Glutamatergic neuron (in vitro differentiated cells): ENCODE data around the gene SMARCA1. TPM values are rescaled to one million over a fixed set of nuclear protein-coding genes. Genes with fewer than 3 reads are reported as not detected.

Experiments
- DNase-seq: peaks from one replicate; pipeline ENCODE4 v3.0.0; 2022
- H3K27ac Mint-ChIP-seq: one replicate; pipeline ENCODE4 v1.8.0; 2020; ENCODE audit warnings: mild to moderate bottlenecking, mixed read lengths, inconsistent platforms; ENCODE audit not compliant: unreplicated experiment
- H3K27me3 Mint-ChIP-seq: one replicate; pipeline ENCODE4 v1.8.0; 2020; ENCODE audit warnings: mild to moderate bottlenecking, moderate library complexity, mixed read lengths, inconsistent platforms; ENCODE audit not compliant: unreplicated experiment
- H3K36me3 Mint-ChIP-seq: one replicate; pipeline ENCODE4 v1.8.0; 2020; ENCODE audit warnings: mild to moderate bottlenecking, mixed read lengths, inconsistent platforms; ENCODE audit not compliant: unreplicated experiment
- H3K4me1 Mint-ChIP-seq: one replicate; pipeline ENCODE4 v1.8.0; 2020; ENCODE audit warnings: mild to moderate bottlenecking, low read depth, mixed read lengths, inconsistent platforms; ENCODE audit not compliant: unreplicated experiment
- H3K4me3 Mint-ChIP-seq: one replicate; pipeline ENCODE4 v1.8.0; 2020; ENCODE audit warnings: mild to moderate bottlenecking, mixed read lengths, inconsistent platforms; ENCODE audit not compliant: unreplicated experiment
- H3K9me3 Mint-ChIP-seq: one replicate; pipeline ENCODE4 v1.8.0; 2020; ENCODE audit warnings: mild to moderate bottlenecking, moderate library complexity, mixed read lengths, inconsistent platforms; ENCODE audit not compliant: unreplicated experiment
- total RNA-seq: library from RNA; stranded (reverse); fragmentation: NEBNext Ultra II Directional; extraction: Animal tissue kit (Norgen Biotek cat#: 25700); gene quantifications from one replicate; pipeline ENCODE4 v1.2.1, GENCODE V29; 2021; ENCODE audit not compliant: unreplicated experiment
- TF ChIP-seq, protein P1 (sequence below): fragments of 200-600 bp; sonication (generic); IDR thresholded peaks from one replicate; pipeline ENCODE4 v1.5.0; 2021; ENCODE audit not compliant: partially characterized antibody, unreplicated experiment

The SMARCA1 gene
- total RNA-seq, 1 donor from 2014 or later: 55.7 TPM

GRCh38 chrX:129472116-129472515 is 51.2 kb downstream of the SMARCA1 start:
- TF ChIP-seq, protein P1, sequence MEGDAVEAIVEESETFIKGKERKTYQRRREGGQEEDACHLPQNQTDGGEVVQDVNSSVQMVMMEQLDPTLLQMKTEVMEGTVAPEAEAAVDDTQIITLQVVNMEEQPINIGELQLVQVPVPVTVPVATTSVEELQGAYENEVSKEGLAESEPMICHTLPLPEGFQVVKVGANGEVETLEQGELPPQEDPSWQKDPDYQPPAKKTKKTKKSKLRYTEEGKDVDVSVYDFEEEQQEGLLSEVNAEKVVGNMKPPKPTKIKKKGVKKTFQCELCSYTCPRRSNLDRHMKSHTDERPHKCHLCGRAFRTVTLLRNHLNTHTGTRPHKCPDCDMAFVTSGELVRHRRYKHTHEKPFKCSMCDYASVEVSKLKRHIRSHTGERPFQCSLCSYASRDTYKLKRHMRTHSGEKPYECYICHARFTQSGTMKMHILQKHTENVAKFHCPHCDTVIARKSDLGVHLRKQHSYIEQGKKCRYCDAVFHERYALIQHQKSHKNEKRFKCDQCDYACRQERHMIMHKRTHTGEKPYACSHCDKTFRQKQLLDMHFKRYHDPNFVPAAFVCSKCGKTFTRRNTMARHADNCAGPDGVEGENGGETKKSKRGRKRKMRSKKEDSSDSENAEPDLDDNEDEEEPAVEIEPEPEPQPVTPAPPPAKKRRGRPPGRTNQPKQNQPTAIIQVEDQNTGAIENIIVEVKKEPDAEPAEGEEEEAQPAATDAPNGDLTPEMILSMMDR: no peak
- H3K9me3 Mint-ChIP-seq: no peaks in the 10 kb centered on the region
- no peaks in the 10 kb centered on the region for H3K27me3 Mint-ChIP-seq
- H3K4me3 Mint-ChIP-seq: no peak overlapping the region
- H3K27ac Mint-ChIP-seq: no peak overlapping the region
- H3K36me3 Mint-ChIP-seq: no peaks in the 10 kb centered on the region
- no peaks in the 10 kb centered on the region for H3K4me1 Mint-ChIP-seq
- DNase-seq: no peak

GRCh38 chrX:129462707-129463106 is 60.6 kb downstream of the SMARCA1 start:
- H3K4me1 Mint-ChIP-seq: no peaks in the 10 kb centered on the region
- H3K27me3 Mint-ChIP-seq: no peaks in the 10 kb centered on the region
- H3K4me3 Mint-ChIP-seq: no peak overlapping the region
- no peak for DNase-seq
- no peaks in the 10 kb centered on the region for H3K36me3 Mint-ChIP-seq
- no peaks in the 10 kb centered on the region for H3K9me3 Mint-ChIP-seq
- no peak overlapping the region for H3K27ac Mint-ChIP-seq
- TF ChIP-seq, protein P1: no peak

- H3K36me3 Mint-ChIP-seq: no peaks in the 10 kb centered on the region
These were observed 61.4 kb downstream of the SMARCA1 start for GRCh38 chrX:129461801-129462456.

GRCh38 chrX:129452523-129452922 is 70.8 kb downstream of the SMARCA1 start:
- TF ChIP-seq, protein P1: no peak
- no peak overlapping the region for H3K27ac Mint-ChIP-seq
- no peak overlapping the region for H3K4me3 Mint-ChIP-seq
- H3K36me3 Mint-ChIP-seq: no peaks in the 10 kb centered on the region
- peaks cover 1% of the 10 kb centered on the region for H3K4me1 Mint-ChIP-seq
- H3K27me3 Mint-ChIP-seq: no peaks in the 10 kb centered on the region
- no peaks in the 10 kb centered on the region for H3K9me3 Mint-ChIP-seq
- no peak for DNase-seq

More at GRCh38 chrX:129461801-129462456, 61.4 kb downstream of the SMARCA1 start:
- no peak for DNase-seq
- Mint-ChIP-seq H3K4me3 (no peak overlapping the region), H3K4me1 (no peaks in the 10 kb centered on the region), H3K9me3 (no peaks in the 10 kb centered on the region), H3K27me3 (no peaks in the 10 kb centered on the region), H3K27ac (no peak overlapping the region)
- TF ChIP-seq, protein P1: no peak

DNA sequence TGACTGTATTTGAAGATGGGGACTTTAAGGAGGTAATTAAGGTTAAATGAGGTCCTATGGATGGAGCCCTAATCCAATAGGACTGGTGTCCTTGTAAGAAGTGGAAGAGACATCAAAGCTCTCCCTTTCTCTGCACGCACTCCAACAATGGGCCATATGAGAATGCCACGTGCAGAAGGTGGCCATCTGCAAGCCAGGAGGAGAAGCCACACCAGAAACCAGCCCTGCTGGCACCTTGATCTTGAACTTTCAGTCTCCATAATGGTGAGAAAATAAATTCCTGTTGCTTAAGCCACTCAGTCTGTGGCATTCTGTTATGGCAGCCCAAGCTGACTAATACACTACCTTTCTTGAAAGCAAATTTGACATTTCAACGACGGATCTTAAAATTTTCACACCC is 73.2 kb downstream of the SMARCA1 start:
- H3K4me1 Mint-ChIP-seq: peaks cover 1% of the 10 kb centered on the region
- no peak for DNase-seq
- TF ChIP-seq, protein P1: no peak
- no peaks in the 10 kb centered on the region for H3K9me3 Mint-ChIP-seq
- H3K36me3 Mint-ChIP-seq: no peaks in the 10 kb centered on the region
- no peak overlapping the region for H3K27ac Mint-ChIP-seq
- no peaks in the 10 kb centered on the region for H3K27me3 Mint-ChIP-seq
- H3K4me3 Mint-ChIP-seq: no peak overlapping the region
